Prostate gland (tissue), 2 donors: ENCODE data around the gene FAM53B.

Experiments used
- POLR2A ChIP-seq: fragments of 450-650 bp; IDR thresholded peaks from one replicate; pipeline ENCODE4 v1.6.1; 2016; ENCODE audit warnings: antibody characterized with exemption, mild to moderate bottlenecking
- POLR2AphosphoS5 ChIP-seq: sonication (generic); formaldehyde crosslinking; IDR thresholded peaks from one replicate; pipeline ENCODE4 v1.6.1; 2017; ENCODE audit warnings: antibody characterized with exemption
- TF ChIP-seq, protein P1 (sequence below), 4 experiments: fragments of 200-600 bp in 2 of 4; fragments of 450-650 bp in 2 of 4; sonication (generic) in 2 of 4; IDR thresholded peaks; 1 replicate in 3 of 4; 2 replicates in 1 of 4; pipeline ENCODE4 v1.5.1; 2016 to 2019; ENCODE audit warnings: antibody characterized with exemption in 4 of 4, mild to moderate bottlenecking in 2 of 4, moderate library complexity in 2 of 4

DNA sequence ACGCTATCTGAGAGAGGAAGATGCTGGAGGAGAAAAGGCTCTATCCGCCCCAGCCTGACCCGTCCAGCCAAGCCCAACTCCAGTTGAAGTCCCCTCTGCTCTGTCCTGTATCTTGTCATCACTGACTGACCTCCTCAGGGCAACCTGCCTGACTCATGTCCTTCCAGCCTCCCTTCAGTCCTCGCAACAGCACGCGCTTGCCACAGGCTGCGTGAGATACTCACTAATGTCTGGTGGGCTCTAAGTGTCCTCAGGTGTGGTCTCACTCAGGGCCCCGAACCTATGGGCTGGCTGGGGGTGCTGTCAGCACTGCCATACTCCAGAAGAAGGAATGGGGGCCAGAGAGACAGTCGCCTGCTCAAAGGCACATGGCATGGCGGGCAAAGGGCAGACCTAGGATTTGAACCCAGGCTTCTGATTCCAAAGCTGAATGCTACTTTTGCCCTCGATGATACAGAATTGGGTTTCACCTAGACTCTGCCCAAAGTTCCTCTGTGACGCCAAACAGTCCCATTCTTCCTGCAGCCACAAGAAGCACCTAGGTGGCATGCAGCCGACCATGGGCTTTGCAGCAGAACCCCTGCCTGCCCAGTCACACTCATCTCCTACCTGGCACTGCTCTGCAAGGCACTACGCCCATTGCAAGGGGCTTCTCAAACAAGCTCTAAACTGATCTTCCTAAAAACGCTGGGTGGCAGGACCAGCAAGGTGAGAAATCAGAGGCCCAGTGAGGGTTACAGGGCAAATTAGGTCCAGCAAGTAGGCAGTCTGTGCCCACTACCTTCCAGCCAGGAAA, 8.5 kb downstream of the FAM53B start:
- no peak for TF ChIP-seq POLR2A
- TF ChIP-seq, protein P1, sequence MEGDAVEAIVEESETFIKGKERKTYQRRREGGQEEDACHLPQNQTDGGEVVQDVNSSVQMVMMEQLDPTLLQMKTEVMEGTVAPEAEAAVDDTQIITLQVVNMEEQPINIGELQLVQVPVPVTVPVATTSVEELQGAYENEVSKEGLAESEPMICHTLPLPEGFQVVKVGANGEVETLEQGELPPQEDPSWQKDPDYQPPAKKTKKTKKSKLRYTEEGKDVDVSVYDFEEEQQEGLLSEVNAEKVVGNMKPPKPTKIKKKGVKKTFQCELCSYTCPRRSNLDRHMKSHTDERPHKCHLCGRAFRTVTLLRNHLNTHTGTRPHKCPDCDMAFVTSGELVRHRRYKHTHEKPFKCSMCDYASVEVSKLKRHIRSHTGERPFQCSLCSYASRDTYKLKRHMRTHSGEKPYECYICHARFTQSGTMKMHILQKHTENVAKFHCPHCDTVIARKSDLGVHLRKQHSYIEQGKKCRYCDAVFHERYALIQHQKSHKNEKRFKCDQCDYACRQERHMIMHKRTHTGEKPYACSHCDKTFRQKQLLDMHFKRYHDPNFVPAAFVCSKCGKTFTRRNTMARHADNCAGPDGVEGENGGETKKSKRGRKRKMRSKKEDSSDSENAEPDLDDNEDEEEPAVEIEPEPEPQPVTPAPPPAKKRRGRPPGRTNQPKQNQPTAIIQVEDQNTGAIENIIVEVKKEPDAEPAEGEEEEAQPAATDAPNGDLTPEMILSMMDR (IDR thresholded peaks at IDR 0.05) = no peak
- no peak for TF ChIP-seq POLR2AphosphoS5
